Measurements from ENCODE around the gene LASP1. TPM values are rescaled to one million over a fixed set of nuclear protein-coding genes. Genes with fewer than 3 reads are reported as not detected.
A peak's percentile ranks its signal among the peaks of the same experiment; 100 is the strongest.

The LASP1 gene, protein sequence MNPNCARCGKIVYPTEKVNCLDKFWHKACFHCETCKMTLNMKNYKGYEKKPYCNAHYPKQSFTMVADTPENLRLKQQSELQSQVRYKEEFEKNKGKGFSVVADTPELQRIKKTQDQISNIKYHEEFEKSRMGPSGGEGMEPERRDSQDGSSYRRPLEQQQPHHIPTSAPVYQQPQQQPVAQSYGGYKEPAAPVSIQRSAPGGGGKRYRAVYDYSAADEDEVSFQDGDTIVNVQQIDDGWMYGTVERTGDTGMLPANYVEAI
- 300 TPM for total RNA-seq

GRCh38 chr17:38869526-38870258 is at the start of gene LASP1:
LASP1 (plus strand) TSS chr17:38870058; CDS start chr17:38870190, 132 bp downstream.
- Histone ChIP-seq H3K4me3 (peak within 1 kb of the TSS; percentile 86 to 97), H3K27ac (peak within 1 kb of the TSS; percentile 94 to 96), H3K4me1 (peaks cover 23 to 41% of the 10 kb centered on the region in 2 donors), H3K27me3 (no peaks in the 10 kb centered on the region), H3K36me3 (no peaks in the 10 kb centered on the region), H3K9me3 (no peaks in the 10 kb centered on the region)
- intact Hi-C loops (cut with DNase I) = loop anchor here (1.0 to 5.0 kb wide), 7 partner anchors 16 to 1058 kb away; partner anchors contain the start of genes CWC25, LRRC3C, ORMDL3 and PIP4K2B
- DNase-seq (ENCODE audit: low spot score in 2 of 2) = peak; percentile 54 to 93
- TF ChIP-seq, protein P1, sequence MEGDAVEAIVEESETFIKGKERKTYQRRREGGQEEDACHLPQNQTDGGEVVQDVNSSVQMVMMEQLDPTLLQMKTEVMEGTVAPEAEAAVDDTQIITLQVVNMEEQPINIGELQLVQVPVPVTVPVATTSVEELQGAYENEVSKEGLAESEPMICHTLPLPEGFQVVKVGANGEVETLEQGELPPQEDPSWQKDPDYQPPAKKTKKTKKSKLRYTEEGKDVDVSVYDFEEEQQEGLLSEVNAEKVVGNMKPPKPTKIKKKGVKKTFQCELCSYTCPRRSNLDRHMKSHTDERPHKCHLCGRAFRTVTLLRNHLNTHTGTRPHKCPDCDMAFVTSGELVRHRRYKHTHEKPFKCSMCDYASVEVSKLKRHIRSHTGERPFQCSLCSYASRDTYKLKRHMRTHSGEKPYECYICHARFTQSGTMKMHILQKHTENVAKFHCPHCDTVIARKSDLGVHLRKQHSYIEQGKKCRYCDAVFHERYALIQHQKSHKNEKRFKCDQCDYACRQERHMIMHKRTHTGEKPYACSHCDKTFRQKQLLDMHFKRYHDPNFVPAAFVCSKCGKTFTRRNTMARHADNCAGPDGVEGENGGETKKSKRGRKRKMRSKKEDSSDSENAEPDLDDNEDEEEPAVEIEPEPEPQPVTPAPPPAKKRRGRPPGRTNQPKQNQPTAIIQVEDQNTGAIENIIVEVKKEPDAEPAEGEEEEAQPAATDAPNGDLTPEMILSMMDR (IDR thresholded peaks at IDR 0.05) = no peak

GRCh38 chr17:38824899-38825761 is 44.7 kb upstream of the LASP1 start, which contains the start of gene CWC25:
CWC25 (minus strand) TSS chr17:38825321; CDS start chr17:38825183, 138 bp downstream.
- DNase-seq (ENCODE audit: low spot score in 2 of 2) = peak; percentile 84 to 98
- Histone ChIP-seq H3K4me3 (peak within 1 kb of the TSS; percentile 81 to 82), H3K4me1 (peaks cover 12 to 14% of the 10 kb centered on the region in 2 donors), H3K36me3 (peaks cover 14% of the 10 kb centered on the region in 2 donors), H3K27ac (peak within 1 kb of the TSS; percentile 93 to 99), H3K9me3 (no peaks in the 10 kb centered on the region), H3K27me3 (no peaks in the 10 kb centered on the region)
- TF ChIP-seq, protein P1 (IDR thresholded peaks at IDR 0.05) = no peak
- intact Hi-C loops (cut with DNase I) = loop anchor here (1.0 kb wide), 3 partner anchors 26 to 44 kb away; partner anchors contain the start of genes PIP4K2B and RPL23

DNA sequence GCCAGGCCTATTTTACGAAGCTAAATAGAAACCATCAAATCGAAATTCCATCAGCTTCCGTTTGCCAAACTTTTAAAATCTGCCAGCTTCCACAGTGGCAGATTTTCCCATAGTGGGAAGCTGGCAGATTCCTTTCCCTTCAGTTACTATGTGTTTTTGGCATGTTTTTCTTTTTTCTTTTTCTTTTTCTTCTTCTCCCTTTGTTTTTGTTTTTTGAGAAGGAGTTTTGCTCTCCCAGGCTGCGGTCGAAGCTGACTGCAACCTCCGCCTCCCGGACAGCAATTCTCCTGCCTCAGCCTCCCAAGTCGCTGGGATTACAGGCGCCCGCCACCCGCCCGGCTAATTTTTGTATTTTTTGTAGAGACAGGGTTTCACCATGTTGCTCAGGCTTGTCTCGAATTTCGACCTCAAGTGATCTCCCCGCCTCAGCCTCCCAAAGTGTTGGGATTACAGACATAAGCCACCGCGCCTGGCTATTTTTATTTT is 44.1 kb upstream of the LASP1 start:
- intact Hi-C loops (cut with DNase I) = loop anchor here (1.0 kb wide), 3 partner anchors 27 to 43 kb away; partner anchors contain the start of genes PIP4K2B and RPL23
- Histone ChIP-seq H3K27me3 (no peaks in the 10 kb centered on the region), H3K9me3 (no peaks in the 10 kb centered on the region), H3K36me3 (peaks cover 7% of the 10 kb centered on the region in 2 donors), H3K4me1 (peaks cover 12 to 14% of the 10 kb centered on the region in 2 donors), H3K4me3 (peak overlapping the region; percentile 81 to 82), H3K27ac (peak overlapping the region; percentile 93 to 99)
- DNase-seq (ENCODE audit: low spot score in 2 of 2) = no peak
- TF ChIP-seq, protein P1 (IDR thresholded peaks at IDR 0.05) = no peak

DNA sequence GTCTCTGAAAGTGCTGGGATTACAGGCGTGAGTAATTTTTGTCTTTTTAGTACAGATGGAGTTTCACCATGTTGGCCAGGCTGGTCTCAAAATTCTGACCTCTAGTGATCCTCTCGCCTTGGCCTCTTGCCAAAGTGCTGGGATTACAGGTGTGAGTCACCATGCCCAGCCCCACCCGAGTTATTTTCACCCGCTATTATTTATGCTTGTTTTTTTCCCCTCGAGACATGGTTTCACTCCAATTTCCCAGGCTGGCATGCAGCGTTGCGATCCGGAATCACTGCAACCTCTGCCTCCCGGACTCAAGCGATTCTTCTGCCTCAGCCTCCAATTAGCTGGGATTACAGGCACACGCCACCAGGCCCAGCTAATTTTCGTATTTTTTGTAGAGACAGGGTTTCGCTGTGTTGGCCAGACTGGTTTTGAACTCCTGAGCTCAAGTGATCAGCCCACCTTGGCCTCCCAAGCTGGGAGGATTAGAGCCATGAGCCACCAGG is 25.5 kb upstream of the LASP1 start:
- no peak for DNase-seq (ENCODE audit: low spot score in 2 of 2)
- TF ChIP-seq, protein P1 (IDR thresholded peaks at IDR 0.05) = no peak
- H3K9me3 ChIP-seq = no peaks in the 10 kb centered on the region
- no peaks in the 10 kb centered on the region for H3K27me3 ChIP-seq
- no peak overlapping the region for H3K27ac ChIP-seq
- H3K4me3 ChIP-seq = no peak overlapping the region
- H3K36me3 ChIP-seq = peaks cover 20 to 29% of the 10 kb centered on the region in 2 donors
- no peaks in the 10 kb centered on the region for H3K4me1 ChIP-seq
- intact Hi-C loops (cut with DNase I) = no loop called here

DNA sequence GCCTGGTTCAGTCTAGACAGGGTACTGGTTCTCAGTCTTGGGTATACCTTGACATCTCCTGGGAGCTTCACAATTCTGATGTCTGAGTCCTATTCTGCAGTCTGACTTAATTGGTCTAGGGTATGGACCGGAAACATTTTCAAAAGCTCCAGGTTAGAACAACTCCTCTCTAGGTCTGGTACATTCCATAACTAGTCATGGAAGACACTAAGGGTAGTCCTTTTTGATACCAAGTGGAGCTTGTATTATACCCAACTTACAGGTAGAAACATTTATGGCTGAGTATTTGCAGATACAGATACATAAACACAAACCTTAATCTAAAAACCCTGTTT is 21.3 kb upstream of the LASP1 start:
- Histone ChIP-seq H3K27ac (no peak overlapping the region), H3K36me3 (peaks cover 48 to 65% of the 10 kb centered on the region in 2 donors), H3K4me3 (no peak overlapping the region), H3K27me3 (no peaks in the 10 kb centered on the region), H3K9me3 (no peaks in the 10 kb centered on the region), H3K4me1 (peaks cover 13 to 15% of the 10 kb centered on the region in 2 donors)
- TF ChIP-seq, protein P1 (IDR thresholded peaks at IDR 0.05) = no peak
- intact Hi-C loops (cut with DNase I) = no loop called here
- no peak for DNase-seq (ENCODE audit: low spot score in 2 of 2)

Measured in ascending aorta (tissue), 2 donors.